Prostate gland (tissue), 2 donors: ENCODE data around the gene TSEN34. TPM values are rescaled to one million over a fixed set of nuclear protein-coding genes. Genes with fewer than 3 reads are reported as not detected.
A peak's percentile ranks its signal among the peaks of the same experiment; 100 is the strongest.

ENCODE experiments used
- DNase-seq: peaks from one replicate; pipeline ENCODE4 v3.0.0-alpha.2; 2019; ENCODE audit warnings: low spot score
- H3K27ac ChIP-seq, 2 donors: fragments of 200-600 bp; sonication (generic); 2 replicates each; pipeline ENCODE4 v1.5.1; 2017 to 2019
- H3K27me3 ChIP-seq: fragments of 200-600 bp; sonication (generic); replicated peaks from 2 replicates; pipeline ENCODE4 v1.5.1; 2019; ENCODE audit not compliant: insufficient read depth
- H3K36me3 ChIP-seq, 2 donors: fragments of 200-600 bp; sonication (generic); 1 replicate in 1 of 2; 2 replicates in 1 of 2; pipeline versions ENCODE4 v1.5.1 to v1.8.1; 2017 to 2019
- H3K4me1 ChIP-seq: fragments of 200-600 bp; sonication (generic); replicated peaks from 2 replicates; pipeline ENCODE4 v1.5.1; 2019
- H3K4me3 ChIP-seq, 2 donors: fragments of 200-600 bp; sonication (generic); 2 replicates each; pipeline ENCODE4 v1.5.1; 2017 to 2019
- H3K9me3 ChIP-seq: fragments of 200-600 bp; sonication (generic); 2 replicates; pipeline ENCODE4 v1.5.1; 2017
- POLR2A ChIP-seq: fragments of 450-650 bp; IDR thresholded peaks from one replicate; pipeline ENCODE4 v1.6.1; 2016; ENCODE audit warnings: antibody characterized with exemption, mild to moderate bottlenecking
- POLR2AphosphoS5 ChIP-seq: sonication (generic); formaldehyde crosslinking; IDR thresholded peaks from one replicate; pipeline ENCODE4 v1.6.1; 2017; ENCODE audit warnings: antibody characterized with exemption
- WGBS: methylation state at CpG from one replicate; pipeline ENCODE4 v1.1.5; 2018; 5-methylcytosine and 5-hydroxymethylcytosine counted together
- intact Hi-C: fragments of 100-400 bp; cut with DNase I; formaldehyde crosslinking; loops from one replicate; pipeline ENCODE4 v1.14.2; 2022
- total RNA-seq, 2 donors: library from RNA; depleted of rRNA; stranded (reverse); fragments of >200 nt; gene quantifications; one replicate each; pipeline ENCODE4 v1.1.0, GENCODE V29; 2016
- TF ChIP-seq, protein P1 (sequence below), 4 experiments: fragments of 200-600 bp in 2 of 4; fragments of 450-650 bp in 2 of 4; sonication (generic) in 2 of 4; IDR thresholded peaks; 1 replicate in 3 of 4; 2 replicates in 1 of 4; pipeline ENCODE4 v1.5.1; 2016 to 2019; ENCODE audit warnings: antibody characterized with exemption in 4 of 4, mild to moderate bottlenecking in 2 of 4, moderate library complexity in 2 of 4

TSEN34 gene
- total RNA-seq, 2 donors from 2014 or later: 122 to 163 TPM

DNA sequence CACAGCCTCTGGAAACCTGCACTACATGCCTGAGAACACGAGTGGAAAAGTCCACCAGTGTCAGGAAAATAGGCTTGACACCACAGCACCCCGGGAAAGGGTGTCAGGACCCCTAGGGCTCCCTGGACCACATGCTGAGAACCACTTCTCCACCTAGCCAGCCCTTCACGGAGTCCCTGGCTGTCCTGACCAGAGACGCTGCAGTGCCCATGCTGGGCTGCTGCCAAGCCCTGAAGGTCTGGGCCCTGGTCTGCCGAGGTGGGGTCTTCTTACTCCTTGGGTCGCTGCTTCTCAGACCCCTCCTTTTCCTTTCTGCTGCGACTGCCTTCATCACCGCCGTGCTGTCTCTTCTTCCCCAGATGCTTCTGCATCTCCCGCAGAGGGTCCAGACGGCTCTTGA, 34.6 kb upstream of the TSEN34 start:
- DNase-seq: no peak
- Histone ChIP-seq H3K27me3 (no peaks in the 10 kb centered on the region), H3K4me3 (no peak overlapping the region), H3K27ac (no peak overlapping the region), H3K9me3 (no peaks in the 10 kb centered on the region), H3K4me1 (peaks cover 18% of the 10 kb centered on the region), H3K36me3 (peaks cover 20 to 32% of the 10 kb centered on the region in 2 donors)
- 71% methylated on average over 11 of the region's 11 CpGs for WGBS
- intact Hi-C loops: no loop called here
- no peak for TF ChIP-seq POLR2AphosphoS5
- no peak for TF ChIP-seq POLR2A
- TF ChIP-seq, protein P1, sequence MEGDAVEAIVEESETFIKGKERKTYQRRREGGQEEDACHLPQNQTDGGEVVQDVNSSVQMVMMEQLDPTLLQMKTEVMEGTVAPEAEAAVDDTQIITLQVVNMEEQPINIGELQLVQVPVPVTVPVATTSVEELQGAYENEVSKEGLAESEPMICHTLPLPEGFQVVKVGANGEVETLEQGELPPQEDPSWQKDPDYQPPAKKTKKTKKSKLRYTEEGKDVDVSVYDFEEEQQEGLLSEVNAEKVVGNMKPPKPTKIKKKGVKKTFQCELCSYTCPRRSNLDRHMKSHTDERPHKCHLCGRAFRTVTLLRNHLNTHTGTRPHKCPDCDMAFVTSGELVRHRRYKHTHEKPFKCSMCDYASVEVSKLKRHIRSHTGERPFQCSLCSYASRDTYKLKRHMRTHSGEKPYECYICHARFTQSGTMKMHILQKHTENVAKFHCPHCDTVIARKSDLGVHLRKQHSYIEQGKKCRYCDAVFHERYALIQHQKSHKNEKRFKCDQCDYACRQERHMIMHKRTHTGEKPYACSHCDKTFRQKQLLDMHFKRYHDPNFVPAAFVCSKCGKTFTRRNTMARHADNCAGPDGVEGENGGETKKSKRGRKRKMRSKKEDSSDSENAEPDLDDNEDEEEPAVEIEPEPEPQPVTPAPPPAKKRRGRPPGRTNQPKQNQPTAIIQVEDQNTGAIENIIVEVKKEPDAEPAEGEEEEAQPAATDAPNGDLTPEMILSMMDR (IDR thresholded peaks at IDR 0.05): no peak

DNA sequence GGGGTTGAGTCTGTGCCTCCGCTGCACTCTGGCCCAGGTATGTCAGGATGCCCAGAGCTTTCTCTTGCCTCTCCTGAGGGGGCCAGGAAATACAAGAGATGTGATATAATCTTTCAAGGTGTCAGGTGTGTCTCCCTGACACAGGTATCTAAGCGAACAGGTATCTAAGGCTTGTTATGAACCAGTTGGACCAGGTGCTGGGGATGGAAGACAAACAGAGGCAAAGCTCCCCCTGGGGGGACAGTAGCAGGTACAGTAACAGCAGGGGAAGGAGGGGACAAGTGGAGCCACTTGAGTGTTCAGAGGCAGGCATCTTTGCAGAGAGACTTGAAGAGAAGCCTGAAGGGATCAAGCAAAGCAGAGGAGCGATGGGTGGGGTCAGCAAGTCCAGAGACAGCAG, 34.2 kb upstream of the TSEN34 start:
- H3K27me3 ChIP-seq: no peaks in the 10 kb centered on the region
- DNase-seq: no peak
- H3K36me3 ChIP-seq: peaks cover 17 to 29% of the 10 kb centered on the region in 2 donors
- WGBS: 72% methylated on average over 3 of the region's 3 CpGs
- no peaks in the 10 kb centered on the region for H3K9me3 ChIP-seq
- H3K4me3 ChIP-seq: no peak overlapping the region
- H3K27ac ChIP-seq: no peak overlapping the region
- peaks cover 20% of the 10 kb centered on the region for H3K4me1 ChIP-seq
- TF ChIP-seq, protein P1 (IDR thresholded peaks at IDR 0.05): no peak
- TF ChIP-seq POLR2AphosphoS5 (no peak), POLR2A (no peak)
- intact Hi-C loops: no loop called here

DNA sequence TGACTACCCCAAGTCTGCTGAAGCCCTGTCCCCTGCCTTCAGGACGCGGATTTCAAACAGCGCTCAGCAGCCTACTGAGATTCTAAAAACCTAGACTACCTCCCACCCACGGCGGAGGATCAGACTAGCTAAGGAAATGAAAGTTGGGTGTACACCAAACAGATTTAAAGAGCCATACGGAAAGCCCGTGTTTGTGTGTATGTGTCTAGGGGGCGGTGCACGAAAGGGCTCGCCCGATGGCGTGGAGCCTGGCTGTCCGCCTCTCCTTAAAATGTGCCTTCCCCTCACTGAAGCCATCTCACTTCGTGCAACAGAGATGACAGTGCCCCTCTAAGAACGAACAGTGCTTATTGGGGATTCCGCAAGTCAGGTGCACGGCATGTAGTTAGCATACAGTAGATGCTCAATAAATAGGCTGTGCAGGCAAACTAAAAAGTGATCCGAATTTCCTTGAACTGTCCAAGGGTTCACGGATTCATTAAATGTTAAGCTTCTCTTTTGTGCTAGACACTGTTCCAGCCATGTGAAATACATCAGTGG, 32.2 kb upstream of the TSEN34 start:
- Histone ChIP-seq H3K4me1 (peaks cover 26% of the 10 kb centered on the region), H3K27ac (peak overlapping the region; percentile 88 to 95), H3K36me3 (peaks cover 9 to 10% of the 10 kb centered on the region in 2 donors), H3K9me3 (no peaks in the 10 kb centered on the region), H3K27me3 (no peaks in the 10 kb centered on the region), H3K4me3 (peak overlapping the region; percentile 71 to 89)
- WGBS: 5% methylated on average over 19 of the region's 19 CpGs
- intact Hi-C loops: loop anchor here (2.0 kb wide), 1 partner anchor 22 kb away; the partner anchor contains the start of gene CNOT3
- no peak for DNase-seq
- no peak for TF ChIP-seq POLR2AphosphoS5
- TF ChIP-seq POLR2A: no peak
- TF ChIP-seq, protein P1 (IDR thresholded peaks at IDR 0.05): no peak

DNA sequence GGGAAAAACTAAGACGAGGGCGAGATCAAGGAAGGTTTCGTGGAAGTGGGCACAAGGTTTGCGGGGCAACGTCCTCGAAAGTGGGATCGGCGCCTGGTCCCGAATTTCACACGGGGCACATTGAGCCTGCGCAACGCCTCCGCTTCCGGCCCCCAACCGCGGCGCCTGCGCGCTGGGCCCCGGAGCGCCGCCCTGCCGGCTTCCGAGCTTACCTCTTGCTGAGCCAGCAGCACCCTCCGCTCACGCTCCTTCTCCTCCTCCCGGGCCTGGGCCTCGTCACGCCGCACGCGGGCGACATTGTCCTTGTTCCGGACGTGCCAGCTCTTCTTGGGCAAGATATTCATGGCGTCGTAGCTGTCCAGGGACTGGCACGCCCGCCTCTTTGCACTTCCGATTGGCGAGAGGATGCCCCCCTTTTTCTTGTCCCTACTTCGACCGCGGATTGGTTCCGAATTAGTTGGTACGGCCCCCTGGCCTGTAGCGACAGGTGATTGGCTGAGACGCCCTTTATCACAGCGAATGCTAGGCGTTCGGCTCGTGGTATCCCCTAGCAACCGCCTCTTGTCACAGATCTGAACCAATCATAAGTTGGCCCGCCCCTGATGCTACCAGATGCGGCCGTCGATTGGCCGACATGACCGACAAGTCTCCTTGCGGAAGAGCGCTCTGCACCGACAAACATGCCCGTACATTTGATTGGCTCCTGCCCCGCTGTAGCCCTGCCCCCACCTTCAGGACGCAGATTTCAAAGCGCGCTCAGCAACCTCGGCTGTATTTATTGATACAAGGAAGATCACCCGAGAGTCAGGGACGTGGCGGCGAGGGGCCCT, 31.5 kb upstream of the TSEN34 start, which contains the start of gene LENG1:
Gene LENG1, minus strand, starts transcription at position 370 of the 830 bp plus-strand sequence. Its CDS starts 26 bp downstream, at position 344.
- TF ChIP-seq POLR2AphosphoS5 (peak; percentile 87), POLR2A (peak; percentile 55)
- TF ChIP-seq, protein P1 (IDR thresholded peaks at IDR 0.05): peak; percentile 3 to 75 (median 56)
- no peaks in the 10 kb centered on the region for H3K9me3 ChIP-seq
- peak within 1 kb of the TSS; percentile 88 to 95 for H3K27ac ChIP-seq
- H3K4me3 ChIP-seq: peak within 1 kb of the TSS; percentile 71 to 89
- H3K4me1 ChIP-seq: peaks cover 26% of the 10 kb centered on the region
- intact Hi-C loops: loop anchor here (2.0 kb wide), 2 partner anchors 23 to 31 kb away; partner anchors contain the start of genes CNOT3 and TSEN34
- peak; percentile 100 for DNase-seq
- H3K36me3 ChIP-seq: peaks cover 6 to 7% of the 10 kb centered on the region in 2 donors
- WGBS: under 1% methylated on average over 72 of the region's 72 CpGs
- H3K27me3 ChIP-seq: no peaks in the 10 kb centered on the region
